ENCODE measurements around the gene MLIP. TPM values are rescaled to one million over a fixed set of nuclear protein-coding genes. Genes with fewer than 3 reads are reported as not detected.

MLIP gene
- total RNA-seq, 2 donors from 2014 or later = not detected

DNA sequence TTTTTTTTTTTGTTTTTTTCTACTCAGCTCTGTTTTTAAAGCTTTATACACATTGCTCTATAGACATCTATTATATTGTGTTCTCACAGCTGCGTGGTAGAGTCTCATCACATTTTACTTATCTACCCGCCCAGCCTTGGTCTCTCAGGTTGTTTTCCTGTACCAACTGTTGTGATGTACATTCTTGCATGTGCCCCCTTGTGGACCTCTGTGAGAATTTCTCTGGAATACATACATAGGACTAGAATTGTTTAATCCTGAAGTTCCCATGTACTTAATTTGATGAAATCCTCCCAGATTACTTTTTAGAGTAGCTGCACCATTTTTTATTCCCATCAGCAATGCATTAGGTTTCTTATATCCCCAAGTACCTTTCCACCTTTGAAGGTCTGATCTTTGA, 156.6 kb downstream of the MLIP start:
- H3K4me1 Mint-ChIP-seq = no peaks in the 10 kb centered on the region
- Histone ChIP-seq H3K4me3 (ENCODE audit: low read length) (no peak overlapping the region), H3K9ac (ENCODE audit: extremely low read depth, low read length, poor library complexity, severe bottlenecking) (no peak overlapping the region), H3K36me3 (ENCODE audit: control insufficient read depth, insufficient read depth, low read length) (no peaks in the 10 kb centered on the region), H3K9me3 (ENCODE audit: control insufficient read depth, low read length) (no peaks in the 10 kb centered on the region), H3K27me3 (ENCODE audit: control insufficient read depth, insufficient read depth, low read length, poor library complexity, severe bottlenecking) (no peaks in the 10 kb centered on the region), H3K27ac (ENCODE audit: low read depth, low read length) (no peak overlapping the region), H3K4me1 (ENCODE audit: control insufficient read depth, insufficient read depth, low read length) (peaks cover 3% of the 10 kb centered on the region)
- no peaks in the 10 kb centered on the region for H3K27me3 Mint-ChIP-seq (ENCODE audit: insufficient read depth)
- 80 to 100% methylated on average over 1 to 2 of the region's 2 CpGs for WGBS, 2 experiments (ENCODE audit: insufficient coverage in 1 of 2, insufficient read length in 1 of 2)
- H3K9me3 Mint-ChIP-seq = no peaks in the 10 kb centered on the region
- TF ChIP-seq, protein P1, sequence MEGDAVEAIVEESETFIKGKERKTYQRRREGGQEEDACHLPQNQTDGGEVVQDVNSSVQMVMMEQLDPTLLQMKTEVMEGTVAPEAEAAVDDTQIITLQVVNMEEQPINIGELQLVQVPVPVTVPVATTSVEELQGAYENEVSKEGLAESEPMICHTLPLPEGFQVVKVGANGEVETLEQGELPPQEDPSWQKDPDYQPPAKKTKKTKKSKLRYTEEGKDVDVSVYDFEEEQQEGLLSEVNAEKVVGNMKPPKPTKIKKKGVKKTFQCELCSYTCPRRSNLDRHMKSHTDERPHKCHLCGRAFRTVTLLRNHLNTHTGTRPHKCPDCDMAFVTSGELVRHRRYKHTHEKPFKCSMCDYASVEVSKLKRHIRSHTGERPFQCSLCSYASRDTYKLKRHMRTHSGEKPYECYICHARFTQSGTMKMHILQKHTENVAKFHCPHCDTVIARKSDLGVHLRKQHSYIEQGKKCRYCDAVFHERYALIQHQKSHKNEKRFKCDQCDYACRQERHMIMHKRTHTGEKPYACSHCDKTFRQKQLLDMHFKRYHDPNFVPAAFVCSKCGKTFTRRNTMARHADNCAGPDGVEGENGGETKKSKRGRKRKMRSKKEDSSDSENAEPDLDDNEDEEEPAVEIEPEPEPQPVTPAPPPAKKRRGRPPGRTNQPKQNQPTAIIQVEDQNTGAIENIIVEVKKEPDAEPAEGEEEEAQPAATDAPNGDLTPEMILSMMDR (conservative IDR thresholded peaks at IDR 0.05) = peak; percentile 83
- DNase-seq = peak; percentile 62
- H3K4me3 Mint-ChIP-seq = no peak overlapping the region
- H3K27ac Mint-ChIP-seq = no peak overlapping the region
- H3K36me3 Mint-ChIP-seq (ENCODE audit: low read depth) = no peaks in the 10 kb centered on the region

DNA sequence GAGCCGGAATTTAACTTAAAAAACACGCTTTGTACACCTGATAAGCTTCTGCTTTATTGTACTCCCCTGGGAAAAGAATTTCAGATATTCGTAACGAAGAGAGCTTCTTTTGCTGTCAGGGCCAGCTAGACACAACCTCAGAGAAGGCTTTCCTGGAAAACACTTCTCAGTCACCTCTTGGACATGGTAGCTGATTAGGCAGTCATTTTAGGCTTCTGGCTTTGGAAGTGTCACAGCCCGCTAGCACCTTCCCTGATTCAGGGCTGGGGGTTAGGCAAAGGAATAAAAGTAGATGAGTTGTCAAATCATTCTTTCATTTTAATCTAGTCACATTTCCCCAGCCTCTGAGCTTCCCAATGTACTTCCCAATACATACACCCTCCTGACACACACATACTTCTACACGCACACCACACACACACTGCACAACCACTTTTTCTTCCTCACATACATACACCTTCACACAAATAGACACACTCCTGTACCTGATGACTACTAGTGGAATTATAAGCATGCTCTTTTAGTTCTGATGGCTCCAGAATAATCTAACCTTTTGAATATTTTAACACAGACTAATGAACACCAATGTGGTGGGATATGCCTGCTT, 162.1 kb downstream of the MLIP start:
- Mint-ChIP-seq H3K9me3 (no peaks in the 10 kb centered on the region), H3K4me1 (no peaks in the 10 kb centered on the region), H3K4me3 (no peak overlapping the region), H3K36me3 (ENCODE audit: low read depth) (no peaks in the 10 kb centered on the region), H3K27ac (no peak overlapping the region), H3K27me3 (ENCODE audit: insufficient read depth) (no peaks in the 10 kb centered on the region)
- 92 to 97% methylated on average over 6 of the region's 6 CpGs for WGBS, 2 experiments (ENCODE audit: insufficient coverage in 1 of 2, insufficient read length in 1 of 2)
- H3K27ac ChIP-seq (ENCODE audit: low read depth, low read length) = no peak overlapping the region
- DNase-seq = no peak
- no peaks in the 10 kb centered on the region for H3K36me3 ChIP-seq (ENCODE audit: control insufficient read depth, insufficient read depth, low read length)
- no peaks in the 10 kb centered on the region for H3K9me3 ChIP-seq (ENCODE audit: control insufficient read depth, low read length)
- H3K4me3 ChIP-seq (ENCODE audit: low read length) = no peak overlapping the region
- H3K27me3 ChIP-seq (ENCODE audit: control insufficient read depth, insufficient read depth, low read length, poor library complexity, severe bottlenecking) = no peaks in the 10 kb centered on the region
- peaks cover 3% of the 10 kb centered on the region for H3K4me1 ChIP-seq (ENCODE audit: control insufficient read depth, insufficient read depth, low read length)
- TF ChIP-seq, protein P1 (conservative IDR thresholded peaks at IDR 0.05) = no peak
- H3K9ac ChIP-seq (ENCODE audit: extremely low read depth, low read length, poor library complexity, severe bottlenecking) = no peak overlapping the region

DNA sequence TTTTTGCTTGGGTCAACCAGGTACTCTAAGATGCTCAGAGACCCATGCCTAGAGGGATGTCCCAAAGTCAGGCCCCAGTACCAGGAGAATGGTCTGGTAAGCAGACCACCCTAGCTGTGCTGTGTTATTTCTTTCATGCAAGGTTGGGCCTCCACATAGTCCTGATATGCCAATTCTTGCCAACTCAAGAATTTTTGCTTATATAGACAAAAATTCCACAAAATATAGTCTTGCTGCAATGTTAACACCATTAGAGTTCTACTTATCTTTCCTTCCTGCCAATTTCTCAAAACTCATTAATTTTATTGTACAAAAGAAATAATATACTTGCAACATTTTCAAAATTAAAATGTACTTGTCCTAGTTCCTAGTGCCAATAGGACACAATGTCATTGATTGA, 163.1 kb downstream of the MLIP start:
- Histone ChIP-seq H3K27ac (ENCODE audit: low read depth, low read length) (no peak overlapping the region), H3K9ac (ENCODE audit: extremely low read depth, low read length, poor library complexity, severe bottlenecking) (no peak overlapping the region), H3K4me3 (ENCODE audit: low read length) (no peak overlapping the region), H3K36me3 (ENCODE audit: control insufficient read depth, insufficient read depth, low read length) (no peaks in the 10 kb centered on the region), H3K4me1 (ENCODE audit: control insufficient read depth, insufficient read depth, low read length) (no peaks in the 10 kb centered on the region), H3K9me3 (ENCODE audit: control insufficient read depth, low read length) (no peaks in the 10 kb centered on the region), H3K27me3 (ENCODE audit: control insufficient read depth, insufficient read depth, low read length, poor library complexity, severe bottlenecking) (no peaks in the 10 kb centered on the region)
- no peaks in the 10 kb centered on the region for H3K27me3 Mint-ChIP-seq (ENCODE audit: insufficient read depth)
- no peaks in the 10 kb centered on the region for H3K36me3 Mint-ChIP-seq (ENCODE audit: low read depth)
- no peak overlapping the region for H3K27ac Mint-ChIP-seq
- H3K4me3 Mint-ChIP-seq = no peak overlapping the region
- TF ChIP-seq, protein P1 (conservative IDR thresholded peaks at IDR 0.05) = no peak
- no peak for DNase-seq
- no peaks in the 10 kb centered on the region for H3K4me1 Mint-ChIP-seq
- H3K9me3 Mint-ChIP-seq = no peaks in the 10 kb centered on the region

Data from endodermal cell (in vitro differentiated cells).